ENCODE measurements around the gene PYGO2.

The PYGO2 gene

DNA sequence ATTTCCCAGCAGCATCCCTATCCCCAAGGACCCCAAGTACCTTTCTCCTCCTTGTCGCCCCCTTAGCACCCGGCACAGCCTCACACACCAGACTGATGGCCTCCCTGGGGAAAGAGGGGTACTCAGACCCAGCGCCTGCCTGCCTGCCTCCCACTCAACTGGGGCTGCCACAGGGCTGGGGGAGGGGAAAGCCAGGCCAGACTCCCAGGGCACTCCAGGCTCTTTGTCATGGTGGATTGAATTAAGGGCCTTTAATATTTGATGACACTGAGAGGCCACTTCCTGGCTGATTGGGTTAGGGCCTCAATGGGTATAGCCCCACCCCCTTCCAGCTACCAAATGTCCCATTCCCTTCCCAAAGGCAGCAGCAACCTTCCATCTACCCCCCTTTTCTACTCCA, 7.1 kb upstream of the PYGO2 start:
- H3K9me3 ChIP-seq (ENCODE audit: severe bottlenecking): no peaks in the 10 kb centered on the region
- H3K4me3 ChIP-seq (ENCODE audit: low read depth, low read length): no peak overlapping the region
- no peak overlapping the region; the same call in 1 of the 2 replicates for H3K27ac ChIP-seq
- H3K27me3 ChIP-seq (ENCODE audit: insufficient read depth, low read depth, severe bottlenecking): no peaks in the 10 kb centered on the region
- TF ChIP-seq, protein P1, sequence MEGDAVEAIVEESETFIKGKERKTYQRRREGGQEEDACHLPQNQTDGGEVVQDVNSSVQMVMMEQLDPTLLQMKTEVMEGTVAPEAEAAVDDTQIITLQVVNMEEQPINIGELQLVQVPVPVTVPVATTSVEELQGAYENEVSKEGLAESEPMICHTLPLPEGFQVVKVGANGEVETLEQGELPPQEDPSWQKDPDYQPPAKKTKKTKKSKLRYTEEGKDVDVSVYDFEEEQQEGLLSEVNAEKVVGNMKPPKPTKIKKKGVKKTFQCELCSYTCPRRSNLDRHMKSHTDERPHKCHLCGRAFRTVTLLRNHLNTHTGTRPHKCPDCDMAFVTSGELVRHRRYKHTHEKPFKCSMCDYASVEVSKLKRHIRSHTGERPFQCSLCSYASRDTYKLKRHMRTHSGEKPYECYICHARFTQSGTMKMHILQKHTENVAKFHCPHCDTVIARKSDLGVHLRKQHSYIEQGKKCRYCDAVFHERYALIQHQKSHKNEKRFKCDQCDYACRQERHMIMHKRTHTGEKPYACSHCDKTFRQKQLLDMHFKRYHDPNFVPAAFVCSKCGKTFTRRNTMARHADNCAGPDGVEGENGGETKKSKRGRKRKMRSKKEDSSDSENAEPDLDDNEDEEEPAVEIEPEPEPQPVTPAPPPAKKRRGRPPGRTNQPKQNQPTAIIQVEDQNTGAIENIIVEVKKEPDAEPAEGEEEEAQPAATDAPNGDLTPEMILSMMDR (IDR thresholded peaks at IDR 0.05; ENCODE audit: low read depth, low read length): no peak
- peaks cover 45% of the 10 kb centered on the region for H3K36me3 ChIP-seq
- DNase-seq: no peak

DNA sequence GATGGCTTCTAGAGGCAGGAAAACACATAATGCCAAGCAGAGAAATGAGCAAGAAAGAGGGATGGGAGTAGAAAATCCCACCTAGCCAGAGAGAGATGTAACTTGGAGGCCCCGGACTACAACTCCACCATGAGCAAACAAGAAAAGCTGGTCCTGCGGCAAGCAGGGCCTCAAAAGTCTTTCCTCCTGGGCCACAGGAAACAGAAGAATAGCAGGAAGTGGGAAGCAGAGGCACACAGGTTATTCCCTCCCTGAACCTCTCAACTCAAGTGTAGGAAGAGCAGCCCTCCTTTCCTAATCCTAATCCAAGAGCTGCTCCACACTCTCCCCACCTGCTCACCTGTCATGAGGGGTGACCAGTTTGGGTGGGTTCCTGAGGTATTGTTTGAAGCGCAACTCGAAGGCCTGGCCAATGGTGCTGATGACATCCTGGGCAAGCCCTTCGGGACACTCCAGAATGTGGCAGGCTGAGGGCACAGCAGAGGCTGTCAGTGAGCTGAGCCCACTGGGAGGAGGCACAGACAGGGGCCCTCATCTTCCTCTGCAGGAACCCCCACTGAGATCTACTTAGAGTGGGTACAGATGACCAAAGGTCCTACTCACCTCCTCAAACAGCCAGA, 5.9 kb upstream of the PYGO2 start:
- H3K9me3 ChIP-seq (ENCODE audit: severe bottlenecking): no peaks in the 10 kb centered on the region
- no peaks in the 10 kb centered on the region for H3K27me3 ChIP-seq (ENCODE audit: insufficient read depth, low read depth, severe bottlenecking)
- peaks cover 56% of the 10 kb centered on the region for H3K36me3 ChIP-seq
- TF ChIP-seq, protein P1 (IDR thresholded peaks at IDR 0.05; ENCODE audit: low read depth, low read length): no peak
- DNase-seq: no peak
- no peak overlapping the region for H3K27ac ChIP-seq
- no peak overlapping the region for H3K4me3 ChIP-seq (ENCODE audit: low read depth, low read length)

DNA sequence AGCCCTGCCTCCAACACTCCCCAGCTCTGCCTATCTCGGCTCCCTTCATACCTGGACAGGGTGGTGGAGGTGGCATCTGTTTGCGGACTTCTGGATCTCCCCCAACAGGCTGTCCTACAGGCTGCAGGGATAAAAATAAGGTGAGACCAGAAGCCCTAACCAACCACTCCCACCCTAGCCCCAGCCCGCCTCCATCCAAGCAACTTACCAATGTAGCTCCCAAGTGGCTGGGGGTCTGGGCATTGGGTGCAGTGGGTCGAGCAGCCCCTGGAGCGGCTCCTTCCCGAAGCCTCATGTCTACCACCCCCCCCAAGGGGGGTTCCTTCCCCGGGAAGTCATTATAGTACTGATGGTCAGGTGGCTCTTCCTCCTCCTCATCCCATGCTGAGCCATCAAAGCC, 4.5 kb upstream of the PYGO2 start:
- Histone ChIP-seq H3K4me3 (ENCODE audit: low read depth, low read length) (no peak overlapping the region), H3K27me3 (ENCODE audit: insufficient read depth, low read depth, severe bottlenecking) (no peaks in the 10 kb centered on the region), H3K27ac (no peak overlapping the region), H3K36me3 (peaks cover 61% of the 10 kb centered on the region), H3K9me3 (ENCODE audit: severe bottlenecking) (no peaks in the 10 kb centered on the region)
- TF ChIP-seq, protein P1 (IDR thresholded peaks at IDR 0.05; ENCODE audit: low read depth, low read length): no peak
- DNase-seq: no peak

DNA sequence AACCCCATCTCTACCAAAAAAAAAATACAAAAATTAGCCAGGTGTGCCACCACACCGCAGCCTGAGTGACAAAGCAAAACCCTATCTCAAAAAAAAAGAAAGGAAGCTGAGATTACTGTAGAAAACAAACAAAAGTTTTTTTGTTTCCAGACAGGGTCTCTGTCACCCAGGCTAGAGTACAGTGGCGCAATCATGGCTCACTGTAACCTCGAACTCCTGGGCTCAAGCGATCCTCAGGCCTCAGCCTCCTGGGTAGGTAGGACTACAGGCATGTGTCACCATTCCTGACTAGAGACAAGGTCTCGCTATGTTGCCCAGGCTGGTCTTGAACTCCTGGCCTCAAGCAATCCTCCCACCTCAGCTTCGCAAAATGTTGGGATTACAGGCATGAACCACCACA, 2.8 kb upstream of the PYGO2 start:
- peaks cover 70% of the 10 kb centered on the region for H3K36me3 ChIP-seq

DNA sequence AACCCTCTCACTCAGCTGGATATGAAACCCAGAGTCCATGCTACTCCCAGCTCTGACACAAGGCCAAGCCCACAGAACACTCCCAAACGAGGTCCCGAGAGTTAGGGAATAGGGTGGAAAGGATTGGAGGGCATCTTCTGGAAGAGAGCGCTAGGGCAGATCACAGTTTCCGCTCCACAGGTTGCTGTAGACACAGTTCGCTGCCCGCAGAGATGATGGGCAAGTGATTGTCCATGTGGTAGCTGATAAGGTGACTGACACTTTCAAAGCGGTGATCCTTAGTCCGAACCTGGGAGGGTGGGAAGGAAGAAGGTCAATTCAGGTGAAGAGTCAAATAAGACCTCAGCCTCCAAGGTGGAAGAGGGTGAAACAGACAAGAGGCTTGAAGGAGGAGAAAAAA, 2.1 kb upstream of the PYGO2 start:
- TF ChIP-seq, protein P1 (IDR thresholded peaks at IDR 0.05; ENCODE audit: low read depth, low read length): no peak
- no peaks in the 10 kb centered on the region for H3K9me3 ChIP-seq (ENCODE audit: severe bottlenecking)
- H3K27me3 ChIP-seq (ENCODE audit: insufficient read depth, low read depth, severe bottlenecking): no peaks in the 10 kb centered on the region
- no peak overlapping the region for H3K27ac ChIP-seq
- H3K36me3 ChIP-seq: peaks cover 77% of the 10 kb centered on the region
- DNase-seq: no peak
- H3K4me3 ChIP-seq (ENCODE audit: low read depth, low read length): no peak overlapping the region

More for the DNA sequence above, 2.8 kb upstream of the PYGO2 start:
- DNase-seq: no peak
- H3K9me3 ChIP-seq (ENCODE audit: severe bottlenecking): no peaks in the 10 kb centered on the region
- no peaks in the 10 kb centered on the region for H3K27me3 ChIP-seq (ENCODE audit: insufficient read depth, low read depth, severe bottlenecking)
- H3K4me3 ChIP-seq (ENCODE audit: low read depth, low read length): no peak overlapping the region
- TF ChIP-seq, protein P1 (IDR thresholded peaks at IDR 0.05; ENCODE audit: low read depth, low read length): no peak
- no peak overlapping the region for H3K27ac ChIP-seq

DNA sequence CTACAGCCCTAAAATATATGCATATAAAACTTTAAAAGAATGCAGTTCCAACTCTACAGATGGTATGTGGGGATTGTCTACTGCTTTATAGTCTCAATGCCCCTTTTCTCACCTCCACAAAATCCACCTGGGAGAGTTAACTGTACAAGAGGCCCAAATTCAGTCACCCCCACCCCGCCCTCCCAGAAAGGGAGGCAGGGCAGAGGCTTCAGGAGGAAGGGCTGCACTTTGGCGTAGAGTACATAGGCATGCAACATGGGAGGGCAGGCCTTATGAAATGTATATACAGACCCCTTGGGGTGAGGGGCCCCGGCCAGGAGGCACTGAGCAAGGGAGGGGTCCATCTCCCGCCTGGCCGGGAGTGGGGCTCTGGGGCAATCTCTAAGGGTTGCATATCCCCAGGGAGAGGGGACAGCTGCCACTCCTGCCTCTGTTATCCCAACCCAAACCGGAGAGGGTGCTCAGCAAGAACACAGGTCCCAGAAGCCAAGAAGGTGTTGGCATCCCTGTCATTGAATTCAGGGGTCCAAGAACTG, 1.3 kb upstream of the PYGO2 start:
- DNase-seq: no peak
- peak overlapping the region; percentile 99 for H3K27ac ChIP-seq
- peak overlapping the region; percentile 64 for H3K4me3 ChIP-seq (ENCODE audit: low read depth, low read length)
- H3K36me3 ChIP-seq: peaks cover 79% of the 10 kb centered on the region
- no peaks in the 10 kb centered on the region for H3K27me3 ChIP-seq (ENCODE audit: insufficient read depth, low read depth, severe bottlenecking)
- H3K9me3 ChIP-seq (ENCODE audit: severe bottlenecking): no peaks in the 10 kb centered on the region
- TF ChIP-seq, protein P1 (IDR thresholded peaks at IDR 0.05; ENCODE audit: low read depth, low read length): no peak

Data from WERI-Rb-1 (cell line).